HG03378 (cell line): ENCODE data around the gene ATXN3L.
"Not testable (repeated sequence)": the region's sequence is repeated elsewhere in the genome, so short reads cannot be mapped to it uniquely, and the experiment has no call there.

Experiments used
- ATAC-seq: cut with Tn5 transposase; IDR thresholded peaks from one replicate; pipeline ENCODE4 v1.9.1; 2021; ENCODE audit warnings: mild to moderate bottlenecking, moderate library complexity; ENCODE audit not compliant: unreplicated experiment

The ATXN3L gene

GRCh38 chrX:13307041-13307440 is 12.8 kb downstream of the ATXN3L start:
- no peak for ATAC-seq

GRCh38 chrX:13305108-13305507 is 14.7 kb downstream of the ATXN3L start:
- ATAC-seq, result no peak

GRCh38 chrX:13304052-13304451 is 15.8 kb downstream of the ATXN3L start:
- ATAC-seq, result no peak

GRCh38 chrX:13303248-13303647 is 16.6 kb downstream of the ATXN3L start:
- ATAC-seq, result not testable (repeated sequence)

- ATAC-seq, result no peak
Observed at GRCh38 chrX:13298836-13299235, 21.0 kb downstream of the ATXN3L start.

- ATAC-seq, result no peak
Observed at GRCh38 chrX:13295841-13296240, 24.0 kb downstream of the ATXN3L start.

- ATAC-seq, result no peak
Observed at GRCh38 chrX:13293700-13294099, 26.2 kb downstream of the ATXN3L start.

GRCh38 chrX:13290891-13291614 is 28.8 kb downstream of the ATXN3L start:
- no peak for ATAC-seq

GRCh38 chrX:13288671-13289070 is 31.2 kb downstream of the ATXN3L start:
- ATAC-seq, result no peak

- no peak for ATAC-seq
Observed at GRCh38 chrX:13287816-13288215, 32.0 kb downstream of the ATXN3L start.

GRCh38 chrX:13285693-13286092 is 34.2 kb downstream of the ATXN3L start:
- no peak for ATAC-seq

GRCh38 chrX:13285229-13285628 is 34.6 kb downstream of the ATXN3L start:
- no peak for ATAC-seq

- no peak for ATAC-seq
Observed at GRCh38 chrX:13284570-13284969, 35.3 kb downstream of the ATXN3L start.

- no peak for ATAC-seq
Observed at GRCh38 chrX:13283950-13284546, 35.8 kb downstream of the ATXN3L start.

- no peak for ATAC-seq
Observed at GRCh38 chrX:13283512-13283911, 36.3 kb downstream of the ATXN3L start.

GRCh38 chrX:13281289-13281688 is 38.6 kb downstream of the ATXN3L start:
- no peak for ATAC-seq

- no peak for ATAC-seq
Observed at GRCh38 chrX:13279279-13280018, 40.4 kb downstream of the ATXN3L start.

- no peak for ATAC-seq
Observed at GRCh38 chrX:13277539-13277938, 42.3 kb downstream of the ATXN3L start.

- ATAC-seq, result no peak
Observed at GRCh38 chrX:13276991-13277390, 42.9 kb downstream of the ATXN3L start.

GRCh38 chrX:13275031-13275430 is 44.8 kb downstream of the ATXN3L start:
- ATAC-seq, result no peak

GRCh38 chrX:13272426-13272825 is 47.4 kb downstream of the ATXN3L start:
- ATAC-seq, result no peak

- ATAC-seq, result no peak
Observed at GRCh38 chrX:13271511-13271910, 48.3 kb downstream of the ATXN3L start.
